B cell (primary cell): ENCODE data around the gene INF2. TPM values are rescaled to one million over a fixed set of nuclear protein-coding genes. Genes with fewer than 3 reads are reported as not detected.

ENCODE experiments used
- ATAC-seq: fragments of 200-7000 bp; cut with Tn5 transposase; one replicate; pipeline ENCODE4 v1.10.0; 2021; ENCODE audit warnings: low read depth, mild to moderate bottlenecking, moderate number of reproducible peaks, moderate library complexity
- CTCF ChIA-PET: fragments of 350-600 bp; sonication (Branson Sonifier 250); formaldehyde crosslinking; loops from one replicate; lab custom pipeline; 2021; ENCODE audit warnings: antibody characterized with exemption, inconsistent platforms; lab: Charles Lee
- POLR2A ChIA-PET: fragments of 350-600 bp; sonication (Branson Sonifier 250); formaldehyde crosslinking; loops from one replicate; lab custom pipeline; 2021; ENCODE audit warnings: antibody characterized with exemption; lab: Charles Lee
- DNase-seq: peaks from one replicate; pipeline ENCODE4 v3.0.0; 2013
- H2AFZ ChIP-seq: 2 replicates; pipeline ENCODE4 v1.6.1; 2012; ENCODE audit warnings: mild to moderate bottlenecking, low read depth, low read length; ENCODE audit not compliant: insufficient read depth, poor library complexity, severe bottlenecking
- H3K27ac ChIP-seq, 2 donors: 1 replicate in 1 of 2; 2 replicates in 1 of 2; pipeline ENCODE4 v1.5.1; 2012 to 2013; ENCODE audit warnings: low read length in 2 of 2, mild to moderate bottlenecking in 2 of 2, moderate library complexity in 1 of 2
- H3K27me3 ChIP-seq, 4 experiments: fragments of 200-600 bp in 1 of 4; sonication (generic) in 1 of 4; replicated peaks in 1 of 4; 1 replicate in 2 of 4; 2 replicates in 2 of 4; pipeline versions ENCODE4 v1.6.1 to v1.7.0; 2013 to 2016; ENCODE audit warnings: low read length in 3 of 4, mild to moderate bottlenecking in 2 of 4, mixed read lengths in 1 of 4, moderate library complexity in 1 of 4; ENCODE audit not compliant: insufficient read depth in 4 of 4, control insufficient read depth in 3 of 4; ENCODE audit errors: control extremely low read depth in 1 of 4
- H3K36me3 ChIP-seq, 2 experiments: replicated peaks in 1 of 2; 1 replicate in 1 of 2; 2 replicates in 1 of 2; pipeline versions ENCODE4 v1.6.1 to v1.7.1; 2013; ENCODE audit warnings: low read length in 1 of 2; ENCODE audit not compliant: insufficient read depth in 2 of 2, control insufficient read depth in 1 of 2; ENCODE audit errors: control extremely low read depth in 1 of 2, extremely low read depth in 1 of 2
- H3K4me1 ChIP-seq, 2 donors: fragments of 200-600 bp in 1 of 2; sonication (generic) in 1 of 2; 1 replicate in 1 of 2; 2 replicates in 1 of 2; pipeline versions ENCODE4 v1.5.1 to v1.6.1; 2013 to 2017; ENCODE audit warnings: low read length in 2 of 2; ENCODE audit not compliant: control insufficient read depth in 2 of 2, insufficient read depth in 2 of 2
- H3K4me2 ChIP-seq: replicated peaks from 2 replicates; pipeline ENCODE3; 2012; ENCODE audit warnings: mild to moderate bottlenecking, low read depth, low read length; ENCODE audit not compliant: poor library complexity, severe bottlenecking
- H3K4me3 ChIP-seq, 5 experiments: fragments of 200-600 bp in 1 of 5; sonication (generic) in 1 of 5; 1 replicate in 3 of 5; 2 replicates in 2 of 5; pipeline versions ENCODE4 v1.5.1 to v1.7.0; 2011 to 2016; ENCODE audit warnings: low read length in 4 of 5, mild to moderate bottlenecking in 4 of 5, low read depth in 2 of 5, control low read depth in 1 of 5, moderate library complexity in 1 of 5; ENCODE audit not compliant: insufficient read depth in 1 of 5; ENCODE audit errors: control extremely low read depth in 1 of 5, extremely low read depth in 1 of 5
- H3K79me2 ChIP-seq: fragments of 200-600 bp; sonication (generic); one replicate; pipeline ENCODE4 v1.6.0; 2016; ENCODE audit warnings: low read length; ENCODE audit not compliant: control insufficient read depth, insufficient read depth
- H3K9ac ChIP-seq: fragments of 200-600 bp; sonication (generic); 2 replicates; pipeline ENCODE4 v1.6.1; 2017; ENCODE audit warnings: mild to moderate bottlenecking, low read length, moderate library complexity
- H3K9me3 ChIP-seq, 3 donors: one replicate each; pipeline versions ENCODE4 v1.6.1 to v1.7.1; 2013; ENCODE audit warnings: low read length in 2 of 3; ENCODE audit not compliant: control insufficient read depth in 2 of 3, insufficient read depth in 1 of 3; ENCODE audit errors: control extremely low read depth in 1 of 3
- H4K20me1 ChIP-seq: 2 replicates; pipeline ENCODE4 v1.6.0; 2012; ENCODE audit warnings: mild to moderate bottlenecking, low read length; ENCODE audit not compliant: insufficient read depth, control insufficient read depth, poor library complexity, severe bottlenecking
- H3K27ac Mint-ChIP-seq: one replicate; pipeline ENCODE4 v1.8.0; 2021; ENCODE audit warnings: mixed read lengths
- H3K27me3 Mint-ChIP-seq: one replicate; pipeline ENCODE4 v1.8.0; 2021; ENCODE audit warnings: mixed read lengths
- H3K4me1 Mint-ChIP-seq: one replicate; pipeline ENCODE4 v1.8.0; 2021; ENCODE audit warnings: mixed read lengths
- H3K4me3 Mint-ChIP-seq: one replicate; pipeline ENCODE4 v1.8.0; 2021; ENCODE audit warnings: mixed read lengths
- H3K9me3 Mint-ChIP-seq: one replicate; pipeline ENCODE4 v1.8.0; 2022; ENCODE audit warnings: mixed read lengths; ENCODE audit not compliant: insufficient read depth
- CTCF ChIP-seq: fragments of 200-600 bp; IDR thresholded peaks from one replicate; pipeline ENCODE4 v1.8.0; 2022; ENCODE audit warnings: antibody characterized with exemption, mild to moderate bottlenecking
- EZH2 ChIP-seq: IDR thresholded peaks from 2 replicates; pipeline ENCODE4 v1.6.1; 2012; ENCODE audit warnings: borderline replicate concordance, low read depth, mild to moderate bottlenecking, moderate library complexity, low read length; ENCODE audit not compliant: insufficient read depth, poor library complexity, severe bottlenecking
- WGBS: methylation state at CpG from one replicate; pipeline ENCODE4 v1.1.5; 2013; ENCODE audit warnings: missing lambda C conversion rate; ENCODE audit not compliant: insufficient coverage; 5-methylcytosine and 5-hydroxymethylcytosine counted together
- intact Hi-C: fragments of 100-400 bp; cut with micrococcal nuclease; formaldehyde crosslinking; loops from one replicate; pipeline ENCODE4 v1.10.0; 2022
- polyA plus RNA-seq: library from polyadenylated mRNA; depleted of rRNA; stranded (reverse); fragments of >200 nt; gene quantifications from 2 replicates; pipeline ENCODE4 v1.2.3, GENCODE V29; 2012
- total RNA-seq, 2 donors: library from RNA; stranded (reverse); fragments of 120-200 nt in 1 of 2; gene quantifications; 1 replicate in 1 of 2; 2 replicates in 1 of 2; pipeline versions ENCODE4 v1.2.3 to v1.2.4, GENCODE V29; 2013 to 2022

INF2 gene
- total and polyA plus RNA-seq, 2 donors (not counting 1 experiment from before 2014, with no cell fraction given), result 90.2 to 100 TPM

- WGBS, result 88% methylated on average over 18 of the region's 18 CpGs
- Mint-ChIP-seq H3K4me3 (no peak overlapping the region), H3K9me3 (no peaks in the 10 kb centered on the region), H3K27me3 (no peaks in the 10 kb centered on the region), H3K27ac (no peak overlapping the region), H3K4me1 (no peaks in the 10 kb centered on the region)
- Histone ChIP-seq H3K9me3 (no peaks in the 10 kb centered on the region), H3K4me2 (no peak overlapping the region), H3K4me1 (no peaks in the 10 kb centered on the region), H4K20me1 (no peaks in the 10 kb centered on the region), H3K27me3 (peaks cover 0 to 5% (median 0%) of the 10 kb centered on the region in 4 experiments), H2AFZ (no peak overlapping the region), H3K9ac (no peak overlapping the region), H3K4me3 (no peak overlapping the region), H3K79me2 (no peaks in the 10 kb centered on the region), H3K36me3 (no peaks in the 10 kb centered on the region), H3K27ac (no peak overlapping the region)
- intact Hi-C loops, result no loop called here
- ChIA-PET CTCF (interaction anchor here (0.6 kb wide), 1 partner anchor 71 kb away, joined by 4 read pairs; no protein-coding TSS in a partner anchor), POLR2A (no interaction called here)
- TF ChIP-seq EZH2, result no peak
- no peak for TF ChIP-seq CTCF
- ATAC-seq (no peak), DNase-seq (no peak)
Measured at GRCh38 chr14:104738375-104739019, 49.1 kb downstream of the INF2 start.

GRCh38 chr14:104739026-104739425, 49.6 kb downstream of the INF2 start:
- POLR2A ChIA-PET, result no interaction called here
- no peak overlapping the region for H3K27ac Mint-ChIP-seq
- H3K27me3 Mint-ChIP-seq, result no peaks in the 10 kb centered on the region
- Histone ChIP-seq H3K4me3 (no peak overlapping the region), H2AFZ (no peak overlapping the region), H3K9ac (no peak overlapping the region), H3K79me2 (no peaks in the 10 kb centered on the region), H4K20me1 (no peaks in the 10 kb centered on the region), H3K27ac (no peak overlapping the region), H3K9me3 (no peaks in the 10 kb centered on the region), H3K36me3 (no peaks in the 10 kb centered on the region), H3K4me1 (no peaks in the 10 kb centered on the region), H3K4me2 (no peak overlapping the region), H3K27me3 (peaks cover 0 to 5% (median 0%) of the 10 kb centered on the region in 4 experiments)
- H3K9me3 Mint-ChIP-seq, result no peaks in the 10 kb centered on the region
- intact Hi-C loops, result no loop called here
- H3K4me3 Mint-ChIP-seq, result no peak overlapping the region
- TF ChIP-seq CTCF (no peak), EZH2 (no peak)
- 96% methylated on average over 17 of the region's 17 CpGs for WGBS
- no peaks in the 10 kb centered on the region for H3K4me1 Mint-ChIP-seq
- CTCF ChIA-PET, result no interaction called here
- DNase-seq (no peak), ATAC-seq (no peak)
